GM23248 (cell line): ENCODE results near the gene RASA3. TPM values are rescaled to one million over a fixed set of nuclear protein-coding genes. Genes with fewer than 3 reads are reported as not detected.

Experiments used
- DNase-seq: peaks from one replicate; pipeline ENCODE4 v3.0.0-alpha.2; 2015
- H2AFZ ChIP-seq: fragments of 200-600 bp; sonication (generic); 2 replicates; pipeline ENCODE4 v1.6.1; 2016; ENCODE audit warnings: antibody characterized with exemption
- H3F3A ChIP-seq: fragments of 200-600 bp; sonication (generic); 2 replicates; pipeline ENCODE4 v1.6.1; 2016; ENCODE audit warnings: mild to moderate bottlenecking, antibody characterized with exemption, mixed run types; ENCODE audit not compliant: insufficient read depth
- H3K27ac ChIP-seq: fragments of 200-600 bp; sonication (generic); 2 replicates; pipeline ENCODE4 v1.5.1; 2016; ENCODE audit warnings: mild to moderate bottlenecking
- H3K27me3 ChIP-seq: fragments of 200-600 bp; sonication (generic); replicated peaks from 2 replicates; pipeline ENCODE4 v1.6.1; 2016; ENCODE audit warnings: mild to moderate bottlenecking; ENCODE audit not compliant: insufficient read depth
- H3K36me3 ChIP-seq: fragments of 200-600 bp; sonication (generic); 2 replicates; pipeline ENCODE4 v1.6.1; 2016; ENCODE audit warnings: low read depth, mild to moderate bottlenecking
- H3K4me1 ChIP-seq: fragments of 200-600 bp; sonication (generic); 2 replicates; pipeline ENCODE4 v1.6.1; 2016; ENCODE audit warnings: mild to moderate bottlenecking; ENCODE audit not compliant: insufficient read depth
- H3K4me2 ChIP-seq: fragments of 200-600 bp; sonication (generic); one replicate; pipeline ENCODE4 v1.6.1; 2016; ENCODE audit warnings: mild to moderate bottlenecking; ENCODE audit not compliant: unreplicated experiment
- H3K4me3 ChIP-seq: fragments of 200-600 bp; sonication (generic); 2 replicates; pipeline ENCODE4 v1.5.1; 2016; ENCODE audit warnings: mild to moderate bottlenecking
- H3K79me2 ChIP-seq: fragments of 200-600 bp; sonication (generic); 2 replicates; pipeline ENCODE4 v1.6.1; 2016; ENCODE audit warnings: mild to moderate bottlenecking; ENCODE audit not compliant: insufficient read depth
- H3K9ac ChIP-seq: fragments of 200-600 bp; sonication (generic); 2 replicates; pipeline ENCODE4 v1.6.1; 2016; ENCODE audit warnings: mild to moderate bottlenecking
- H3K9me2 ChIP-seq: fragments of 200-600 bp; sonication (generic); 2 replicates; pipeline ENCODE4 v1.6.1; 2016; ENCODE audit warnings: mixed run types, mild to moderate bottlenecking, moderate library complexity; ENCODE audit not compliant: insufficient read depth
- H3K9me3 ChIP-seq: fragments of 200-600 bp; sonication (generic); one replicate; pipeline ENCODE4 v1.6.1; 2017; ENCODE audit warnings: low read depth
- H4K20me1 ChIP-seq: fragments of 200-600 bp; sonication (generic); 2 replicates; pipeline ENCODE4 v1.6.0; 2016; ENCODE audit not compliant: insufficient read depth
- EZH2 ChIP-seq: fragments of 200-600 bp; sonication (generic); IDR thresholded peaks from 2 replicates; pipeline ENCODE4 v1.6.1; 2018; ENCODE audit warnings: antibody characterized with exemption, mild to moderate bottlenecking; ENCODE audit not compliant: insufficient read depth, poor library complexity, severe bottlenecking
- EZH2phosphoT487 ChIP-seq: fragments of 200-600 bp; sonication (generic); IDR thresholded peaks from 2 replicates; pipeline ENCODE4 v1.6.1; 2018; ENCODE audit warnings: antibody characterized with exemption, moderate library complexity, mild to moderate bottlenecking, low read depth; ENCODE audit not compliant: insufficient read depth
- WGBS, 2 experiments: methylation state at CpG; one replicate each; pipeline ENCODE4 v1.1.6; 2015 to 2017; ENCODE audit warnings: low lambda C conversion rate in 2 of 2, low coverage in 1 of 2; ENCODE audit errors: missing lambda C conversion rate in 2 of 2; 5-methylcytosine and 5-hydroxymethylcytosine counted together
- in situ Hi-C: fragments of 300-500 bp; cut with MboI; formaldehyde crosslinking; loops from 2 replicates; pipeline ENCODE4 v1.15.0; 2020
- polyA plus RNA-seq: library from polyadenylated mRNA; unstranded; fragments of >200 nt; fragmentation: Nextera tagmentation; extraction: Ambion mirVana; gene quantifications from 2 replicates; pipeline ENCODE4 v1.2.1, GENCODE V29; 2016
- total RNA-seq: library from RNA; depleted of rRNA; stranded (reverse); fragments of >200 nt; shearing (Covaris generic); gene quantifications from 2 replicates; pipeline ENCODE4 v1.2.3, GENCODE V29; 2014

The RASA3 gene
- total and polyA plus RNA-seq, 2 experiments from 2014 or later: 34.3 to 36.7 TPM

- DNase-seq: no peak
- Histone ChIP-seq H3K9me3 (no peaks in the 10 kb centered on the region), H3K4me2 (no peak overlapping the region), H3K36me3 (no peaks in the 10 kb centered on the region), H4K20me1 (no peaks in the 10 kb centered on the region), H3K79me2 (peaks cover 85% of the 10 kb centered on the region), H3K27me3 (no peaks in the 10 kb centered on the region), H3K9me2 (no peaks in the 10 kb centered on the region), H2AFZ (no peak overlapping the region), H3K4me3 (no peak overlapping the region), H3K4me1 (peaks cover 21% of the 10 kb centered on the region), H3F3A (peaks cover 26% of the 10 kb centered on the region), H3K27ac (no peak overlapping the region), H3K9ac (no peak overlapping the region)
- in situ Hi-C loops: no loop called here
- TF ChIP-seq EZH2 (no peak), EZH2phosphoT487 (no peak)
- WGBS, 2 experiments: 95 to 98% methylated on average over 16 of the region's 16 CpGs
Observed at GRCh38 chr13:114059428-114059827, 73.0 kb downstream of the RASA3 start.

GRCh38 chr13:114058051-114058867, 74.2 kb downstream of the RASA3 start:
- no peaks in the 10 kb centered on the region for H4K20me1 ChIP-seq
- in situ Hi-C loops: no loop called here

GRCh38 chr13:114057166-114058050, 75.0 kb downstream of the RASA3 start:
- Histone ChIP-seq H3K79me2 (peaks cover 100% of the 10 kb centered on the region), H3K4me3 (no peak overlapping the region), H3K4me2 (no peak overlapping the region), H3K27ac (no peak overlapping the region), H3F3A (peaks cover 9% of the 10 kb centered on the region), H3K9ac (no peak overlapping the region), H3K9me2 (no peaks in the 10 kb centered on the region), H3K4me1 (peaks cover 12% of the 10 kb centered on the region; the same call in 1 of the 2 replicates), H3K27me3 (no peaks in the 10 kb centered on the region), H3K9me3 (no peaks in the 10 kb centered on the region), H4K20me1 (no peaks in the 10 kb centered on the region), H3K36me3 (no peaks in the 10 kb centered on the region), H2AFZ (no peak overlapping the region)
- DNase-seq: no peak
- in situ Hi-C loops: no loop called here
- WGBS, 2 experiments: 74% methylated on average over 23 of the region's 23 CpGs
- TF ChIP-seq EZH2 (no peak), EZH2phosphoT487 (no peak)

More at GRCh38 chr13:114058051-114058867, 74.2 kb downstream of the RASA3 start:
- TF ChIP-seq EZH2: no peak
- no peak for TF ChIP-seq EZH2phosphoT487
- DNase-seq: no peak
- Histone ChIP-seq H3K9me2 (no peaks in the 10 kb centered on the region), H3F3A (peaks cover 15% of the 10 kb centered on the region), H3K9me3 (no peaks in the 10 kb centered on the region), H3K9ac (no peak overlapping the region), H3K36me3 (no peaks in the 10 kb centered on the region), H3K79me2 (peaks cover 97% of the 10 kb centered on the region), H3K4me3 (no peak overlapping the region), H2AFZ (no peak overlapping the region), H3K27ac (no peak overlapping the region), H3K4me2 (no peak overlapping the region), H3K4me1 (peaks cover 15% of the 10 kb centered on the region), H3K27me3 (no peaks in the 10 kb centered on the region)
- 94 to 96% methylated on average over 29 to 30 of the region's 30 CpGs for WGBS, 2 experiments

- WGBS, 2 experiments: 90 to 92% methylated on average over 25 to 28 of the region's 28 CpGs
- Histone ChIP-seq H3K4me1 (peaks cover 10% of the 10 kb centered on the region; the same call in 1 of the 2 replicates), H3K27me3 (no peaks in the 10 kb centered on the region), H3F3A (no peaks in the 10 kb centered on the region; the same call in 1 of the 2 replicates), H3K9me3 (no peaks in the 10 kb centered on the region), H3K36me3 (no peaks in the 10 kb centered on the region), H3K9me2 (no peaks in the 10 kb centered on the region), H4K20me1 (no peaks in the 10 kb centered on the region), H3K4me2 (no peak overlapping the region), H3K9ac (no peak overlapping the region), H2AFZ (no peak overlapping the region), H3K79me2 (peaks cover 100% of the 10 kb centered on the region), H3K4me3 (no peak overlapping the region), H3K27ac (no peak overlapping the region)
- TF ChIP-seq EZH2phosphoT487: no peak
- TF ChIP-seq EZH2: no peak
- DNase-seq: no peak
- in situ Hi-C loops: no loop called here
Observed at GRCh38 chr13:114056205-114057013, 76.0 kb downstream of the RASA3 start.
